ENCODE data around the gene PCDH1.
"Not testable (repeated sequence)": the region's sequence is repeated elsewhere in the genome, so short reads cannot be mapped to it uniquely, and the experiment has no call there.

The PCDH1 gene

DNA sequence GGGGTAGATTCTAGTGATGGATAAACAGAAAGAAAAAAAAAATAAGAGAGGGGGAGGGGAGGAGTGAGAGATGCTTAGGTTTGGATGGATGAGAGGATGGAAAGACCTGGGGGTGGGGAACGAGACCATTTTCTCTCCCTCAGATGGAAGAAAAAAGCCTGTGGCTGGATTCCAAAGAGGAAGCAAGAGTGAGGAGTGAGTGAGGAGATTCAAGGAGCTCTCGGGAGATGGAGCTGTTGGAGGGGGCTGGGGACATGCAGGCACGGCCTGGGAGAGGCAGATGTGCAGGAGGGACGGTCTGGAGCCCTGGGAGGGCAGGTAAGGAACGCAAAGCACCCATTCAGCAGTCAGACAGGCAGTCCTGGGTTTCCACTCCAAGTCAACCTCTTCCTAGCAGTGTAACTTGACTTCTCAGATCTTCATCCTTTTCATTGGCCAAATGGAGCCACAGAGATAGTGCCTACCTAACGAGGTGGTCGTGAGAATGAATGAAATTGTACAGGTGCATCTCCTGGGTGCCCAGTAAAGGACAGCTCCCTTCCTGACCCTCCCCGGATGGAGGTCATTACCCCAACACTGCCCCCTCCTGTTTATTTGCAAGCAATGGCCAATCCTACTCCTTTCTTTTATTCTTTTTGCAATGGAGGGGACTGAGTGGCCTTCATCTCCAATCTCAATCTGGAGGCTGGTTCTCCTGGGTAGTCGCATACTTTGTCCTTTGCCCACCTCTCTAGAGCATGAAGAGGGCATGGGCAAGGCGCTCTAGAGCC lies 52.2 kb downstream of the PCDH1 start:
- no peak for DNase-seq (ENCODE audit: low read depth)
- TF ChIP-seq, protein P1, sequence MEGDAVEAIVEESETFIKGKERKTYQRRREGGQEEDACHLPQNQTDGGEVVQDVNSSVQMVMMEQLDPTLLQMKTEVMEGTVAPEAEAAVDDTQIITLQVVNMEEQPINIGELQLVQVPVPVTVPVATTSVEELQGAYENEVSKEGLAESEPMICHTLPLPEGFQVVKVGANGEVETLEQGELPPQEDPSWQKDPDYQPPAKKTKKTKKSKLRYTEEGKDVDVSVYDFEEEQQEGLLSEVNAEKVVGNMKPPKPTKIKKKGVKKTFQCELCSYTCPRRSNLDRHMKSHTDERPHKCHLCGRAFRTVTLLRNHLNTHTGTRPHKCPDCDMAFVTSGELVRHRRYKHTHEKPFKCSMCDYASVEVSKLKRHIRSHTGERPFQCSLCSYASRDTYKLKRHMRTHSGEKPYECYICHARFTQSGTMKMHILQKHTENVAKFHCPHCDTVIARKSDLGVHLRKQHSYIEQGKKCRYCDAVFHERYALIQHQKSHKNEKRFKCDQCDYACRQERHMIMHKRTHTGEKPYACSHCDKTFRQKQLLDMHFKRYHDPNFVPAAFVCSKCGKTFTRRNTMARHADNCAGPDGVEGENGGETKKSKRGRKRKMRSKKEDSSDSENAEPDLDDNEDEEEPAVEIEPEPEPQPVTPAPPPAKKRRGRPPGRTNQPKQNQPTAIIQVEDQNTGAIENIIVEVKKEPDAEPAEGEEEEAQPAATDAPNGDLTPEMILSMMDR (conservative IDR thresholded peaks at IDR 0.05; ENCODE audit: low read length) = peak; percentile 35
- no peak overlapping the region for H3K4me3 ChIP-seq (ENCODE audit: low read length)

DNA sequence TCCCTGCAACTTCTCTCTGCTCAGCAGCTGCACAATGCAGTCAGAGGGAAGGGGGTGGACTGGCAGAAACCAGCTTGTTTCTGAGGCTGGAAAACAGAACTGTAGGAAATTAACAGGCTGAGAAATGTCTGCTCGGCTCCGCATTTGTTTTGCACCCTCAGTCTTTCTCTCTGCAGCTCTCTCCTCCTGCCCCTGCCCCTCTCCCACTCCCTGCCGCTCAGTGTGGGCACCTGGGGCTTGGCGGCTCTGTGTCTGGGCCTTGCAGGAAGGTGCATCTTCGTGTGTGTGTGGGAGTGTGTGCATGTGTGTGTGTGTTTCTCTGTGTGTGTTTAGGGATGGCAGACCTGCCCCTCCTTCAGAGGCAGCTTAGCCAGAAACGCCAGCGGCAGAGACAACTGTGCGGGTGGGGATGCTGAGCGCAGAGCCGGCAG lies 53.0 kb downstream of the PCDH1 start:
- DNase-seq (ENCODE audit: low read depth) = no peak
- TF ChIP-seq, protein P1 (conservative IDR thresholded peaks at IDR 0.05; ENCODE audit: low read length) = no peak

DNA sequence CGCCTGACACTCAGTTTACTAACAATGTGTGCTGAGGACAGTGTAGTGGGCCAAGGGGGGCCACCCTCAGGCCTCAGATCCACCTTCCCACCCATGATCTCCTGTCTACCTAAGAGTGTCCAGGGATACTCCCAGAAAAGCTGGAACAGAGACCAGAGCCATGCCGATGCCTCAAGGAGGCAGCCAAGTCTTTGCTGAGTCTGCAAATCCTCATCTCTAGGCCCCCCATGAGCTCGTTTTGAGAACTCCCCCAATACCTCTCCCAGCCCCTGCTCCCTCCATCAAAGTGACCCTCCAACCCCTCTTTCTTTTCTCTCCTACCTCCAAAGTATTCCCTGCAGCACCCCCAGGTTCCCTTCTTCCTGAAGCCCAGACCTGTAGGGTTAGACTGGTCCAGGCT lies 53.5 kb downstream of the PCDH1 start:
- DNase-seq (ENCODE audit: low read depth) = no peak
- H3K4me3 ChIP-seq (ENCODE audit: low read length) = no peak overlapping the region
- TF ChIP-seq, protein P1 (conservative IDR thresholded peaks at IDR 0.05; ENCODE audit: low read length) = no peak

More for the DNA sequence above, 53.0 kb downstream of the PCDH1 start:
- no peak overlapping the region for H3K4me3 ChIP-seq (ENCODE audit: low read length)

DNA sequence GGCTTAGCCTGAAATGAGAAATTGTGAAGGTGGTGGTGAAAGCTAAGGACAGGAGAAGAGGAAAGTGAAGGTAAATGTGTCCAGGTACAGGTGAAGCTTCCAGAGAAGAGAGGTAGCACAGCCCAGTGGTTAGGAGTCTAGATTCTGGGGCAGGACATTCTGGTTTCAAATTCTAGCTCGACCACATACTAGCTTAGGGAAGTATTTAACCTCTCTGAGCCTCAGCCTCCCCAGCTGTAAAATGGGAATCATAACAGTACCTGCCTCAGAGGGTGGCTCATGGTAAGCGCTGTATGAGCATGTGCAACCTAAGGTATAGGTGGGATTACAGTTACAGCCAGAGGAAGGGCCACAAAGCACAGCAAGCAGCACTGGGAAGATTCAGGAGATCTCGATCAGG lies 55.2 kb downstream of the PCDH1 start:
- TF ChIP-seq, protein P1 (conservative IDR thresholded peaks at IDR 0.05; ENCODE audit: low read length) = no peak

DNA sequence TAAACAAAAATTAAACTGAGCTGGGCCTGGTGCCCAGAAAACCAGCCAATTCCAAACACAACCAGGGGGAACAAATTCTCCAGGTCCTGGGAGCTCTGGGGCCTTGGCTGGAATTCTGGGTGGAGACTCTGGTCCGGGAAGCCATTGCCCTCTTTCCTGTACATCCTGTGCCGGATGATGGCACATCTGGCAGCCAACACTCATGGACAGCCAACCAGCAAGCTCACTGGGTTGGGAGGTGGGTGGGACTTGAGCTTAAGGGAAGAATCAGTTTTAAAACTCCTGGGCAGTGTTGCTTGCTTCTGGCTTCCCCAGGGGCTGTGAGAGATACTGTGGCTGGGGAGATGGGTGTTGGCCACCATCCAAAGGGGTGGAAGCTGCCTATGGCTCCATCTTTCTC lies 56.1 kb downstream of the PCDH1 start:
- H3K4me3 ChIP-seq (ENCODE audit: low read length) = no peak overlapping the region
- peak; percentile 56 for DNase-seq (ENCODE audit: low read depth)

More for the DNA sequence above, 55.2 kb downstream of the PCDH1 start:
- H3K4me3 ChIP-seq (ENCODE audit: low read length) = no peak overlapping the region
- DNase-seq (ENCODE audit: low read depth) = no peak

DNA sequence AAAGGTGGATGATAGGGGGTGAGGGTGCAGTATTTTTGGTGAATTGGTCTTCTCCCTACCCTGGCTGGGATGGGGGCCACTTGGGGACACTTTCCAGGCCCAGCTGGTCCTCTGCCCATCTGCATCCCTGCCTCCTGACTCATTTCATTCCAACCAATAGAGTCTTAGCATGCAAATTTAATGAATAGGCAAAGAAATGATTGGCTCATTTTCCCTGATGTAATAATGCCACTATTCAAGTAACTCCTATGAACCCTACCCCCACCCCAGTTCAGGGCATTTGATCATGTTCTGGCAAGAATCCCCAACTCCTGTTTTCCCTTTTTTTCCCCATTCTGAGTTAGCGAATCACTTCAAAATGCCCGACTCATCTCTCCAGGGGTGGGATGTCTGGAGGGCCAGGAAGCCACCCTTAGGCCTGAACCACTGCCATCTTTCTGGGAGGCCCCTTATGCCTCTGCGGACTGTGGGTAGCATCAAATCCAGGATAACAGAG lies 56.7 kb downstream of the PCDH1 start:
- DNase-seq (ENCODE audit: low read depth) = peak; percentile 97
- TF ChIP-seq, protein P1 (conservative IDR thresholded peaks at IDR 0.05; ENCODE audit: low read length) = no peak
- no peak overlapping the region for H3K4me3 ChIP-seq (ENCODE audit: low read length)

More for the DNA sequence above, 56.1 kb downstream of the PCDH1 start:
- TF ChIP-seq, protein P1 (conservative IDR thresholded peaks at IDR 0.05; ENCODE audit: low read length) = no peak

DNA sequence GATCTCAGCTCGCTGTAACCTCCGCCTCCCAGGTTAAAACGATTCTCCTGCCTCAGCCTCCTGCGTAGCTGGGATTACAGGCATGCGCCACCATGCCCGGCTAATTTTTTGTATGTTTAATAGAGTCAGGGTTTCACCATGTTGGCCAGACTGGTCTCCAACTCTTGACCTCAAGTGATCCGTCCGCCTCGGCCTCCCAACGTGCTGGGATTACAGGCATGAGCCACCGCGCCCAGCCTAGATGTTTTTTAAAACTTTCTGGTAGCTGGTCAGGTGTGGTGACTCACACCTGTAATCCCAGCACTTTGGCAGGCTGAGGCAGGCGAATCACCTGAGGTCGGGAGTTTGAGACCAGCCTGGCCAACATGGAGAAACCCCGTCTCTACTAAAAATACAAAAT lies 57.5 kb downstream of the PCDH1 start:
- not testable (repeated sequence) for H3K4me3 ChIP-seq (ENCODE audit: low read length); DNase-seq (ENCODE audit: low read depth)
